GM18505 (cell line): Measurements from ENCODE around the gene IFI16.
"Not testable (repeated sequence)": the region's sequence is repeated elsewhere in the genome, so short reads cannot be mapped to it uniquely, and the experiment has no call there.

Experiments
- ATAC-seq: cut with Tn5 transposase; IDR thresholded peaks from one replicate; pipeline ENCODE4 v1.9.1; 2021; ENCODE audit not compliant: unreplicated experiment
- POLR2A ChIP-seq: IDR thresholded peaks from 4 replicates; pipeline ENCODE4 v1.6.1; 2011; ENCODE audit warnings: borderline replicate concordance; ENCODE audit not compliant: insufficient read depth, insufficient read length; ENCODE audit errors: extremely low read depth

IFI16 gene

DNA sequence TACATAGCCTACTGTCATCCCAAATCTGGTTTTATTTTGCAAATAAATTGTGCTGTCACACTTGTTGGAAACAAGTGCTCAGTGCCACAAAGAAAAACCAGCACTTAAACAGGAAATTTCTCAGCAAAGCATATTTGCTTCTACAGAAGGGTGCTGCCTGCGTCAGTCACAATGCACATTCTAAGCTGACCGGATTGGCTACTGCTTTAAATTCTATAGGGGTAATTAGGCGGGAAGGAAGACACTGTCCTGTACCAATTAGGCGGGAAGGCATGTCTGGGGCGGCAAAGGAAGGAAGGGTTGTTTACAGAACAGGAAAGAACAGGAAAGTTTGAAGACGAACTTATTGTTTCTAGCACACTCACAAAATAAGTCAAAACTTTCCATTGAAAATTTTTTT lies 2.8 kb downstream of the IFI16 start:
- TF ChIP-seq POLR2A: peak; percentile 32
- ATAC-seq: peak; percentile 39

- ATAC-seq: no peak
- TF ChIP-seq POLR2A: no peak
Measured at GRCh38 chr1:159014003-159014571, 4.4 kb downstream of the IFI16 start.

GRCh38 chr1:159014851-159015250 lies 5.1 kb downstream of the IFI16 start:
- ATAC-seq: no peak
- no peak for TF ChIP-seq POLR2A

DNA sequence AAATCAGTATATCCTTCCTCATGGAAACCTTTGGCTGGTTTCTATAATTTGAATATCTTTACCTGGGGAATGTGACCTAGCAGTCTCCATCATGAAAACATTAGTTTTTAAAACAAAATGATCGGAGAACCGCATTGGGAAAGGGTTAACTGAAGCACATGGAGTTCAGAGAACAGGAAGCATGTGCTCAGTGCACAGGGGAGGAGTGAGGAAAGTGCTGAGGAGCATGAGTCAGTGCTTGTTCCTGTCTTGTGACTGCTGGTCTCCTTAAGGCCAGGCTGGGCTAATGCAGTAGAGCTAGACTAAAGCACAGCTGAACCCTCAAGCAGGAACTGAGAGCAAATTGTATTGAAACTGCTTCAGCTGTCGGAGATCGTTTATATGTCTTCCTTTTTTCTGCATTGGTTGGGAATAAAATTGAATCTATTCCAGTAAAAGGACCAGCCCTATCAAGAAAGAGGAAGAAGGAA lies 5.8 kb downstream of the IFI16 start:
- TF ChIP-seq POLR2A: peak; percentile 78
- peak; percentile 94 for ATAC-seq

DNA sequence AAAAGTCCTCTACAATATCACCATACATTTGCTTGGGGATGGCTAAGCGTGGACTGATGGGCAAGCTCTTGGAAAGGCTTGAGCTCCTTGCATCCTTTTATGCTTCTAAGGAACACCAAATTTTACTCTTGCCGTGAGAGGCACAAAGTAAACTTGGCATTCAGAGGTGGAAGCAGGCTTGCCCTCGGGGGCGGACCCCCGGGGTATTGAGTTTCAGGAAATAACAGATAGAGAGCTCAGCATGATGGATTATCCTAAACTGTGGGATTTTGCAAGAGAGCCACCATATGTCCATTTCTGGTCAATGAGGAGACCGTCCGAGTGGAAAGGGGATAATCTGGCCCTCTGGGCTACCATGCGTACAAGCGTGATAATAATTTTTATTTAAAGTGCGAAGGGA lies 14.0 kb downstream of the IFI16 start:
- TF ChIP-seq POLR2A: no peak
- ATAC-seq: no peak

DNA sequence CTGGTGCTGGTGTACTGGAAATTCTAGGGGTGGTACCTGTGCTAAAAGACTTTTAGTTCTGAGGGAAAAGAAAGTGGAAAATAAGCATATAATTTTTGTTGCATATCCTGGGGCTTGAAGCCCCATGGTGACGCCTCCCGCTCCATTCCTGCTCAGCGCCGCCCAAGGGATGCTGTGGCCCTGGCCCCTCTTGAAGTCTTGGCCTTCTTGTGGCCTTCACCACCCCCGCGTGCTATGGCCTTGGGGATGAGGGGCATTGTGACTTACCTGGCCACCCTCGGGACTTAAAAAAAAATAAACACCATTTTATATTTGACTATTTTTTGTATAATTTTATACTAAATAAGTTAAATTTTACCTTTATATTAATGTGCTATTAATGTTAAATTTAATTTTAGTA lies 15.3 kb downstream of the IFI16 start:
- TF ChIP-seq POLR2A: no peak
- no peak for ATAC-seq

DNA sequence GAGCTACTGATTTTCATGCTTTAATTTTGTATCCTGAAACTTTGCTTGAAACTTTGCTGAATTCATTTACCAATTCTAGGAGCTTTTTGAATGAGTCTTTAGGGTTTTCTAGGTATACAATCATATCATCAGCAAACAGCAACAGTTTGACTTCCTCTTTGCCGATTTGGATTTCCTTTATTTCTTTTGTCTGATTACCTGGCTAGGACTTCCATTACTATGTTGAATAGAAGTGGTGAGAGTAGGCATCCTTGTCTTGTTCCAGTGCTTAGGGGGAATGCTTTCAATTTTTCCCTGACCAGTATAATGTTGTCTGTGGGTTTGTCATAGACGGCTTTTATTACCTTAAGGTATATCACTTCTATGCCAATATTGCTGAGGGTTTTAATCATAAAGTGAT lies 17.1 kb downstream of the IFI16 start:
- not testable (repeated sequence) for ATAC-seq

DNA sequence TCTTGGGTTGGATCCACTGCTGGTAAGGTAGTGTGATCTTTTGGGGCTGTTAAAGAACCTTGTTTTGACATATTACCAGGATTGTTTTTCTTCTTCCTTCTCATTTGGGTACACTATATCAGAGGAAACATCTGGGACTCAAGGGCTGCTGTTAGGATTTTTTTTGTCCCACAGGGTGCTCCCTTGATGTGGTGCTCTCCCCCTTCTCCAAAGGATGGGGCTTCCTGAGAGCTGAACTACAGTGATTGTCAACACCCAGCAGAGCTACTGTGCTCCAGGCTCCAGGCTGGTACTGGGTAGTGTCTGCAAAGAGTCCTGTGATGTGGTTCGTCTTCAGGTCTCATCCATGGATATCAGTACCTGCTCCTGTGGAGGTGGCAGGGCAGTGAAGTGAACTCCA lies 20.6 kb downstream of the IFI16 start:
- no peak for TF ChIP-seq POLR2A
- no peak for ATAC-seq

- TF ChIP-seq POLR2A: no peak
- no peak for ATAC-seq
Measured at GRCh38 chr1:159030877-159031447, 21.3 kb downstream of the IFI16 start.

DNA sequence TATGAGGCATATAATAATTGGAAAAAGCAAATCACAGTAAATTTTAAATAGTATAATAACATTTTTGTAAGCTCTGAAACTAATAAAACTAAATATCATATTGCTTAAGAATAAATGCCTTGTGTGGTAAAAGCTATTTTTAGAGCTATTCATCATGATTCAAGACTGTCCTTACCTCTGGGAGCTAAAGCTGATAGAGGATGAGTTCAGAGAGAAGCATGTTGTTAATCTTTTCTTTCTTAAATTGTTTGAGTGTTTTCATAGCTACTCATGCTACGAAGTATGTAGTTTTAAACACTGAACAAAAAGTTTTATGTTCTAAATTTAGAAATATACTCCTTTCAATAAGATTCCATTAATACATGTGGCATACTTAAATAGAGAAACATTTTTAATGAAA lies 30.5 kb downstream of the IFI16 start:
- TF ChIP-seq POLR2A: no peak
- ATAC-seq: no peak

DNA sequence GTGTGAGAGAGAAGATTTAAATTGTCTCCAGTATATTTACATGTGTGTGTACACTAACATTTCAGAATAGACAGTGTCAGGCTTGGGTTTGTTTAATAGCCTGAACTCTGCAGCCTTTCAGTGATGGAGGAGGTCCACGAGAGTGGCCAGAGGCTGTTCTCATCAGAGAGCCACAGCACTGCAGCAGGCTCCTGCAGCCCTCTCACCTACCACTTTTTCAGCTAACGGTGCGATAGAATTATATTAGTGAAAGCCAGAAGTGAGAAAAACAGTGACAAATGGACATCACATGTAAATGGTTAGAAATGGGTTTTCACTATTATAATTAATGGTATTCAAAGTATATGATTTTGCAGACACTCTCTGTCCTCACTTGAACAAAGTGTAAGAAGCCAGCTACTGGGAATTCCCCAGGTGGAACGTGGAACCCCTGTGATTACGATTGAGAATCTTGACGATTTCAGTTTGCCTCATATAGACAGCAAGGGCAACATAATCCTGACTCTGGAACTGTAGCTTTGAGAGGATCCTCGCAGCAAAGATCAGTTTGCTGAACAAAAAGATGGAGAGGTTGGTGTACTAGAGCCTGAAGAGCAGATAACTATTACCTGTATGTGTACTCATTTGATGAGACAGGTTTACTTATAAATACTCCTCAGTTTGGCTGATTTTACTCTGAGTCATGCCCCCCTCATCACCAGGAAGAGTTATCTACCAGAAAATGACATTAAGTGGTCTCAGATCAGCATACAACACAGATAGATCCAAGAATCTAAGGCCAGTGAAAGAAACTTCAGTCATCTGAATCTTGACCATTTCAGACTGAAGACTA lies 31.4 kb downstream of the IFI16 start:
- ATAC-seq: no peak

DNA sequence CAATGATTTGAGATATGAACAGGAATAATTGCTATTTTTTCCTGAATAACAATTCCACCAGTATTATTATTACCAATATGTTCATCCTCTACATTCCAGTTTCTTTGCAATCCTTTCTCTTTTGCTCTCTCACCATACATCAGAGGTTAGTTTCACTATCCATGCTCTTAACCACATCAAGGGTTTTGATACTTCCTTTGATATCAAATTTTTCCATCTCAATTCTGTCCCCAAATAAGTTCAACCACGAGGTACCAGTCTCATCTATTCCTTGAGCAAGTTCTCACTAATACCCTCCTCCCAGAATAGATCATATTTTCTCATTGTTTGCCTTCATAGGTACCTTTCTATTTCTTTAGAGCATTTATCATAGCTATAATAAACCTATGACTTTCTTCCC lies 36.8 kb downstream of the IFI16 start:
- not testable (repeated sequence) for ATAC-seq

More for the DNA sequence above, 31.4 kb downstream of the IFI16 start:
- no peak for TF ChIP-seq POLR2A

- ATAC-seq: no peak
- TF ChIP-seq POLR2A: no peak
Measured at GRCh38 chr1:159051436-159051835, 41.7 kb downstream of the IFI16 start.

- TF ChIP-seq POLR2A: no peak
- no peak for ATAC-seq
Measured at GRCh38 chr1:159054427-159054826, 44.7 kb downstream of the IFI16 start.
